Jurkat, Clone E6-1 (cell line): ENCODE results near the gene PRKCA.

Experiments
- DNase-seq: peaks from one replicate; pipeline ENCODE4 v3.0.0-alpha.2; 2011; ENCODE audit warnings: low read depth, low spot score
- H3K4me3 ChIP-seq: 2 replicates; pipeline ENCODE4 v1.5.1; 2011; ENCODE audit warnings: mild to moderate bottlenecking, low read length, control low read depth, moderate library complexity

The PRKCA gene

GRCh38 chr17:66663041-66663606 is 360.7 kb downstream of the PRKCA start:
- DNase-seq, result no peak
- no peak overlapping the region for H3K4me3 ChIP-seq

DNA sequence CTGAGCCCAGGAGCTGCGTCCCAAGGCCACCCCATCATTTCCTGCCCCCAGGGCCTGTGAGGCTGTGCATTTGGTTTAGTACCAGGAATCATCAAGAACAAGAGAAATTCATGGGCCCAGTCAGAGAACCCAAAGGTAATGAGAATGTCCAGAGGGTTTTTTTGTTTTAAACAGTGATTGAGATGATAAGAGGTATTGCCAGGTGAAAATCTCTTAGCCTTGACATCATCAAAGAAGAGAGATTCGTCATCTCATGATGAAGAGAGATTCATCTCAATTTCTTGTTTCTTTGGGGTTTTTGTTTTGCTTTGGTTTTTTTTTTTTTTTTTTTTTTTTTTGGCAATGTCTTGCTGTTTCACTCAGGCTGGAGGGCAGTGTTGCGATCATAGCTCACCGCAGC is 361.9 kb downstream of the PRKCA start:
- no peak overlapping the region for H3K4me3 ChIP-seq
- no peak for DNase-seq

GRCh38 chr17:66665194-66665593 is 362.8 kb downstream of the PRKCA start:
- H3K4me3 ChIP-seq, result no peak overlapping the region
- DNase-seq, result no peak

GRCh38 chr17:66667090-66667489 is 364.7 kb downstream of the PRKCA start:
- DNase-seq, result no peak
- H3K4me3 ChIP-seq, result no peak overlapping the region

GRCh38 chr17:66667491-66668030 is 365.1 kb downstream of the PRKCA start:
- DNase-seq, result peak; percentile 92

GRCh38 chr17:66670206-66670605 is 367.8 kb downstream of the PRKCA start:
- no peak for DNase-seq
- no peak overlapping the region for H3K4me3 ChIP-seq

More at GRCh38 chr17:66667491-66668030, 365.1 kb downstream of the PRKCA start:
- no peak overlapping the region for H3K4me3 ChIP-seq

- no peak for DNase-seq
- no peak overlapping the region for H3K4me3 ChIP-seq
These were observed 368.7 kb downstream of the PRKCA start for GRCh38 chr17:66671156-66671555.

- no peak overlapping the region for H3K4me3 ChIP-seq
- DNase-seq, result peak; percentile 59
These were observed 371.4 kb downstream of the PRKCA start for GRCh38 chr17:66673668-66674276.

DNA sequence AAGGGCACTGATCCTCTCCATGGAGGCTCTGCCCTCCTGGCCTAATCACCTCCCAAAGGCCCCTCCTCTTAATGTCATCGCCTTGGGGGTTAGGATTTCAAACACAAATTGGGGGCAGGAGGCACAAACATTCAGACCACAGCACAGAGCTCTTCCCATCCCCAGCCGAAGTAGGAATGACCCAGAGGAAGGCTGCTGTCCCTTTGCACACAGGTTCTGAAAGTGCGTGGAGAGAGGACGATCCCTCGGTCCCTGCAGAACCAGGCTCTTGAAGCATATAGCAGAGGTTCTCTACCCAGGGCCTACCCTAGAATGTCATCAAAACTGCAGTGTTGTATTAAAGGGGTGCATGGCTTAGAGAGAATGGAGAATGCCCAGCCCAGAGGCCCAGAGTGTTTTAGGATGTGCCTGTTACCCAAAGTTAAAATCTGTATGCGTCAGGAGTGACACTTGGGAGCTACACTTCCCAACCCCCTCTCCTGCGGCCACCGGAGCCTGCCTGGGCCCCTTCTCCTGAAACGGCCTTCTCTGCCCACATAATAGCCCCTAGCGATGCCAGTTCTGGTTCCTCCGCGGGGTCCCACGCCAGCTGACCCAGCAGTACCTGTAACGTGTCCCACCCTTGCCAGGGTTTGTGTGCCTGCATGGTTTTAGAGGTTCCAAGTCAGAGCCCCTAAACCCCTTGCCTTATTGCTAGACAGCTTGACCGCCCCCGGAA is 373.0 kb downstream of the PRKCA start:
- no peak overlapping the region for H3K4me3 ChIP-seq
- no peak for DNase-seq

DNA sequence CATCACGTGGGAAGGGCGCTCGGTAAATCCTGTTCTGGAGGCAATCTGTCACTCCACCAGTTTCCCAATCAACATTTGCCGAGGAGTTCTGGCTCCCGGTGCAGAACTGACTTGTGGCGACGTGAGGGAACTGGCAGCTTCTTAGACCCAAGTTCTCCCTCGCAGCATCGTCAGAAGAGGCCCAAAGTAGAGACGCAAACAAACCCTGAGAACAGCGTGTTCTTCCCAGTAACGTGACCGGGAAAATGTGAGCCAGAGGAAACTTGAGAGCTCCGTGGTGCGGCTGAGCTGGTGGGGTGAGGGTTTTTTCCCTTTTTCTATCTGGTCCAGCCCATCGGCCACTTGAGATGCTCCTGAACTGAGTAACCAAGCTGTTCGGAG is 373.6 kb downstream of the PRKCA start:
- DNase-seq, result no peak
- no peak overlapping the region for H3K4me3 ChIP-seq

- no peak for DNase-seq
These were observed 374.0 kb downstream of the PRKCA start for GRCh38 chr17:66676421-66676820.

GRCh38 chr17:66677201-66677981 is 375.0 kb downstream of the PRKCA start:
- H3K4me3 ChIP-seq, result no peak overlapping the region
- no peak for DNase-seq

More at GRCh38 chr17:66676421-66676820, 374.0 kb downstream of the PRKCA start:
- no peak overlapping the region for H3K4me3 ChIP-seq

GRCh38 chr17:66678061-66678460 is 375.6 kb downstream of the PRKCA start:
- DNase-seq, result no peak
- no peak overlapping the region for H3K4me3 ChIP-seq

DNA sequence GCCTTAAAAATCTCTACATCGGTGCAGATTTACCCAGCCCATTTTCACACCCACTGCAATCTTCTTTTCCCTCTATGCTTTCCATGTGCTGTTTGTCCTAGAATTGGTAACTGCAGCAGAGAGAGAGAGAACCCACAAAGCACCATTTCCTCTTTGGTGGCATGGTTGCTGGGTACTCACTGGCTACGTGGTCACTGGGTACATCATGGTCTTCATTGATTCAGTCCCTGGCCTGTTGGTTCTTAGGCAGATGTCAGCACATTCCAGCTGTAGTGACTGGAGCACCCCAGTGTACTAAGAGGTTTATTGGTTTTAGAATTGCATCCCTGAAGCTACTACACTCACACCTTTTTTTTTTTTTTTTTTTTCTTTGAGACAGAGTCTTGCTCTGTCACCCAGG is 376.4 kb downstream of the PRKCA start:
- H3K4me3 ChIP-seq, result no peak overlapping the region
- DNase-seq, result no peak

- no peak for DNase-seq
- no peak overlapping the region for H3K4me3 ChIP-seq
These were observed 377.5 kb downstream of the PRKCA start for GRCh38 chr17:66679631-66680517.

DNA sequence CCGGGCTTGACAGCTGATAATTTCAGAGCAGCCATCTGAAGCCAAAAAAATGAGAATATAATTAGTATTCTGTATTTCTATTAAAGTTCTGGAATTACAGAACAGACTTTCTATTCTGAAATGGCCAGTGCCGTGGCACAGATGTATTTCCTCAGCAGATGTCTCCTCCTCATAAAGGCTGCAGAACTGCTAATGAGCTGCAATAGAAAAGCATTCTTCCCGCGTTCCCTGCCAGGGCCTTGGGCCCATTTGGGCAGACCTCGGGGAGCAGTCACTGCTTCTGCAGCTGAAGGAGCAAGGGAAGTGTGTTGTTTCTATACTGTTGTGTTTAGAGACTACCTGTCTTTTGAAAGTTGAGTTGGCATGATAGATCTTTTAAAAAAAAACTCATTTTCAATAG is 379.9 kb downstream of the PRKCA start:
- DNase-seq, result no peak
- H3K4me3 ChIP-seq, result no peak overlapping the region

DNA sequence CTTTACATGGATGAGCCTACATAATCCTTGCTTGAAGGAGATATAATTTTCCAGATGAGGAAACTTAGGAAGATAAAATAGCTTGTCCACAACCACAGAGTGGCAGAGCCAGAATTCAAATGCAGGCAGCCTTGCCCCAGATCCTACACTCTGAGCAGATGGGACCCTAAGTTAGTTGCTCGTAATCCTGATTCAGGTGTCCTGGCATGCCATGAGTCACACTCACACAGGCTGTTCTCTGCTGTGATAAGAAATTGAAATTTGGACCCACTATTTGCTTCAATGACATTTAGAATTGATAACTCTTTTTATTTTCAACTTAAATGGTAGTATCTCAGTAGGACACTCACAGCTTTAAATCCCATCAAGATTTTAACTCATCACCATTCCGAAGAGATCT is 381.8 kb downstream of the PRKCA start:
- H3K4me3 ChIP-seq, result no peak overlapping the region
- DNase-seq, result no peak

- no peak for DNase-seq
- no peak overlapping the region for H3K4me3 ChIP-seq
These were observed 382.3 kb downstream of the PRKCA start for GRCh38 chr17:66684731-66685130.

DNA sequence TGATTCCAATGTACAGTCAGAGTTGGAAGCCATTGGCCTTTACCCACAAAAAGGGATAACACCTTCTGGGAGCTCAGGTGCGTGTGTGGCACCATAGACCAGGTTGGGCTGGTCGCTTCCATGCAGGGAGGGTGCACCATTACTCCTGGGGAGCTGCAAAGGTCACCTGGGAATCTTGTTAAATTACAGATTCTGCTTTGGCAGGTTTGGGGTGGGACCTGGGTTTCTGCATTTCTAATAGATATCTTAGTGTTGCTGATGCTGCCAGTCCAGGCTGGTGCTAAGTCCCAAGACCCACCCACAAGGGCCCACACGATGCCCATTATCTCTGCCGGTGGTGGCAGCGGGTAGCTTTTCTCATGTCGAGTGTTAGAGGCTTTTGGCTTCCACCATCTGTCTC is 384.2 kb downstream of the PRKCA start:
- H3K4me3 ChIP-seq, result no peak overlapping the region
- DNase-seq, result no peak
